KMS-11 (cell line): ENCODE measurements around the gene ZG16.
"Not testable (repeated sequence)": the region's sequence is repeated elsewhere in the genome, so short reads cannot be mapped to it uniquely, and the experiment has no call there.

Experiments
- H2AFZ ChIP-seq: fragments of 200-600 bp; sonication (generic); 2 replicates; pipeline ENCODE4 v1.6.1; 2016; ENCODE audit warnings: antibody characterized with exemption, mixed run types, low read depth
- H3K27ac ChIP-seq: fragments of 200-600 bp; sonication (generic); 2 replicates; pipeline ENCODE4 v1.6.1; 2016; ENCODE audit warnings: mild to moderate bottlenecking, mixed run types
- H3K27me3 ChIP-seq: fragments of 200-600 bp; sonication (generic); 2 replicates; pipeline ENCODE4 v1.6.1; 2017; ENCODE audit warnings: mild to moderate bottlenecking, low read depth, mixed run types, moderate library complexity; ENCODE audit not compliant: insufficient read depth
- H3K36me3 ChIP-seq: fragments of 200-600 bp; sonication (generic); 2 replicates; pipeline ENCODE4 v1.6.1; 2017; ENCODE audit warnings: mild to moderate bottlenecking, mixed run types; ENCODE audit not compliant: insufficient read depth
- H3K4me1 ChIP-seq: fragments of 200-600 bp; sonication (generic); 2 replicates; pipeline ENCODE4 v1.6.1; 2016; ENCODE audit warnings: mild to moderate bottlenecking, low read depth, mixed run types; ENCODE audit not compliant: poor library complexity, severe bottlenecking
- H3K4me2 ChIP-seq: fragments of 200-600 bp; sonication (generic); 2 replicates; pipeline ENCODE4 v1.7.0; 2016; ENCODE audit warnings: mild to moderate bottlenecking, mixed run types
- H3K4me3 ChIP-seq: fragments of 200-600 bp; sonication (generic); IDR thresholded peaks from 2 replicates; pipeline ENCODE4 v1.6.1; 2017; ENCODE audit warnings: low read depth, low read length, mixed read lengths; ENCODE audit not compliant: insufficient read depth
- H3K79me2 ChIP-seq: fragments of 200-600 bp; sonication (generic); 2 replicates; pipeline ENCODE4 v1.6.1; 2016; ENCODE audit warnings: low read depth, mixed run types; ENCODE audit not compliant: insufficient read depth
- H3K9ac ChIP-seq: fragments of 200-600 bp; sonication (generic); 2 replicates; pipeline ENCODE4 v1.6.1; 2016; ENCODE audit warnings: mild to moderate bottlenecking, mixed run types
- H4K20me1 ChIP-seq: fragments of 200-600 bp; sonication (generic); 2 replicates; pipeline ENCODE4 v1.6.1; 2016; ENCODE audit warnings: mild to moderate bottlenecking, mixed run types; ENCODE audit not compliant: insufficient read depth
- CTCF ChIP-seq: fragments of 200-600 bp; sonication (generic); conservative IDR thresholded peaks from 2 replicates; pipeline ENCODE4 v1.6.1; 2017; ENCODE audit warnings: low read depth, mild to moderate bottlenecking, antibody characterized with exemption, low read length, moderate library complexity, mixed read lengths

Gene ZG16

DNA sequence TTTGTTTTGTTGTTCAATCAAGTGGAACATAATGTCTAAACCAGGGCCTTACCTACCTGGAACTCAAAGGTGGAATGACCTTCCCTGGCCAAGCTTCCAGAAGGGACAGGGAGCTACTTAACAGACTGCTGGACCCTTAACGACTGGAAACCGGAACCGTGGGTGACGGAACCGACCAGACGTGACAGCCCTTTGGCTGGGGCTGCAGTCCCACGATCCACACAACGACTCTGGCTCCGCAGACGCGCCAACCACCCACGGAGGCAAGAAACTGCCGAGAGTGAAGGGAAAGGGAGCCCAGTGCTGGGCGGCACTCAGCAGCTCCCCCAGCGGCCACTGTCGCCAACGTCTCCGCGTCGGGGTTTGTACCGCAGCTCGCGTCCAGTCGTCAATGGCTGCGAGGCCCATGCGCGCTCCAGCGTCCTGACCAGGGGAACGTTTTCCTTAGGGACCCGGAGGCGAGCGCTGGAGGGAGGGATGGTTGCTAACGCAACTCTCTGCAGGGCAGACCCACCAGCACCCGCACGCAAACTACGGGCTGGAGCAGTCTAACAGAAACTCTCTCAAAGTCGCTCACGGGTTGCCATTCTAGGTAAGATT, 6.9 kb downstream of the ZG16 start:
- no peaks in the 10 kb centered on the region for H3K36me3 ChIP-seq
- no peak for TF ChIP-seq CTCF
- H3K79me2 ChIP-seq, result no peaks in the 10 kb centered on the region
- no peak overlapping the region for H3K27ac ChIP-seq
- no peaks in the 10 kb centered on the region for H3K27me3 ChIP-seq
- H3K9ac ChIP-seq, result no peak overlapping the region
- no peak overlapping the region for H3K4me2 ChIP-seq
- no peaks in the 10 kb centered on the region for H4K20me1 ChIP-seq
- no peak overlapping the region for H3K4me3 ChIP-seq
- no peaks in the 10 kb centered on the region for H3K4me1 ChIP-seq
- no peak overlapping the region for H2AFZ ChIP-seq

DNA sequence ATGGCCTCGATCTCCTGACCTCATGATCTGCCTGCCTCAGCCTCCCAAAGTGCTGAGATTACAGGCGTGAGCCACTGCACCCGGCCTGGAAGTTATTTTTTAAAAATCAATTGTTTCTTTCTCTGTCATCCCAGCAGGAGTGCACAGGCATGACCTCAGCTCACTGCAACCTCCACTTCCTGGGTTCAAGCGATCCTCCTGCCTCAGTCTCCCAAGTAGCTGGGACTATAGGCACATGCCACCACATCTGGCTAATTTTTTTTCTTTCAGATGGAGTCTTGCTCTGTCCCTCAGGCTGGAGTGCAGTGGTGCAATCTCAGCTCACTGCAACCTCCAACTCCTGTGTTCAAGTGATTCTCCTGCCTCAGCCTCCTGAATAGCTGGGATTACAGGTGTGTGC, 9.1 kb downstream of the ZG16 start:
- H3K4me2 ChIP-seq, H3K36me3 ChIP-seq, H3K4me3 ChIP-seq, H2AFZ ChIP-seq, H3K9ac ChIP-seq, H3K27ac ChIP-seq, H3K27me3 ChIP-seq, H3K4me1 ChIP-seq, H4K20me1 ChIP-seq: not testable (repeated sequence)
- peaks cover 16% of the 10 kb centered on the region for H3K79me2 ChIP-seq

- peak overlapping the region; percentile 88 for H2AFZ ChIP-seq
- no peak overlapping the region for H3K4me3 ChIP-seq
- no peaks in the 10 kb centered on the region for H3K36me3 ChIP-seq
- no peaks in the 10 kb centered on the region for H4K20me1 ChIP-seq
- TF ChIP-seq CTCF, result no peak
- peaks cover 43% of the 10 kb centered on the region for H3K79me2 ChIP-seq
- peak overlapping the region; percentile 55 for H3K27ac ChIP-seq
- peaks cover 18% of the 10 kb centered on the region for H3K4me1 ChIP-seq
- H3K9ac ChIP-seq, result peak overlapping the region; percentile 39; the same call in 1 of the 2 replicates
- H3K27me3 ChIP-seq, result no peaks in the 10 kb centered on the region
- H3K4me2 ChIP-seq, result peak overlapping the region; percentile 43; the same call in 1 of the 2 replicates
Measured at GRCh38 chr16:29789775-29790182, 11.7 kb downstream of the ZG16 start.

GRCh38 chr16:29790183-29790948, 12.3 kb downstream of the ZG16 start, which contains the start of gene KIF22:
Gene KIF22 (plus strand): TSS chr16:29790751. CDS start chr16:29790760, 9 bp downstream.
- peaks cover 48% of the 10 kb centered on the region for H3K79me2 ChIP-seq
- peak; percentile 63 for TF ChIP-seq CTCF

More at GRCh38 chr16:29790183-29790948, 12.3 kb downstream of the ZG16 start, which contains the start of gene KIF22:
- Histone ChIP-seq H3K27me3 (no peaks in the 10 kb centered on the region), H3K36me3 (no peaks in the 10 kb centered on the region), H2AFZ (peak within 1 kb of the TSS; percentile 88), H3K9ac (peak within 1 kb of the TSS; percentile 79), H3K4me3 (no peak within 1 kb of the TSS), H4K20me1 (no peaks in the 10 kb centered on the region), H3K27ac (peak within 1 kb of the TSS; percentile 55), H3K4me2 (peak within 1 kb of the TSS; percentile 93), H3K4me1 (peaks cover 18% of the 10 kb centered on the region)
